HepG2 (cell line): Measurements from ENCODE around the gene WWTR1. TPM values are rescaled to one million over a fixed set of nuclear protein-coding genes. Genes with fewer than 3 reads are reported as not detected.

Experiments
- CENPX ChIP-seq: sonication (generic); formaldehyde crosslinking; IDR thresholded peaks from 2 replicates; pipeline ENCODE4 v1.9.0; 2021; ENCODE audit warnings: mild to moderate bottlenecking, missing genetic modification reagents, moderate library complexity
- CSRNP2 ChIP-seq: sonication (generic); formaldehyde crosslinking; conservative IDR thresholded peaks from 2 replicates; pipeline ENCODE4 v1.8.0; 2022; ENCODE audit warnings: low read depth, missing genetic modification reagents
- ELK4 ChIP-seq: sonication (generic); formaldehyde crosslinking; IDR thresholded peaks from 2 replicates; pipeline ENCODE4 v1.9.0; 2021; ENCODE audit warnings: missing genetic modification reagents, borderline replicate concordance
- IRF2 ChIP-seq: IDR thresholded peaks from 2 replicates; pipeline ENCODE4 v1.6.1; 2018; ENCODE audit warnings: missing genetic modification reagents, missing compliant biosample characterization
- KAT8 ChIP-seq: IDR thresholded peaks from 2 replicates; pipeline ENCODE4 v1.6.1; 2016; ENCODE audit warnings: missing genetic modification reagents, missing compliant biosample characterization
- KDM3A ChIP-seq: IDR thresholded peaks from 2 replicates; pipeline ENCODE4 v1.6.1; 2018; ENCODE audit warnings: low read depth, missing compliant biosample characterization
- KLF6 ChIP-seq: IDR thresholded peaks from 2 replicates; pipeline ENCODE4 v1.8.0; 2016; ENCODE audit warnings: missing biosample characterization, missing genetic modification reagents
- NFRKB ChIP-seq: fragments of 450-650 bp; IDR thresholded peaks from 2 replicates; pipeline ENCODE4 v1.6.1; 2017
- PHF21A ChIP-seq: sonication (generic); formaldehyde crosslinking; IDR thresholded peaks from 2 replicates; pipeline ENCODE4 v1.5.0; 2020; ENCODE audit warnings: mild to moderate bottlenecking, missing genetic modification reagents
- ZKSCAN8 ChIP-seq: IDR thresholded peaks from 2 replicates; pipeline ENCODE4 v1.6.1; 2016; ENCODE audit warnings: borderline replicate concordance, missing genetic modification reagents, missing compliant biosample characterization
- ZNF12 ChIP-seq: sonication (generic); formaldehyde crosslinking; IDR thresholded peaks from 2 replicates; pipeline ENCODE4 v1.5.0; 2020; ENCODE audit warnings: missing genetic modification reagents
- ZNF136 ChIP-seq: sonication (generic); formaldehyde crosslinking; IDR thresholded peaks from 2 replicates; pipeline ENCODE4 v1.8.1; 2022; ENCODE audit warnings: low read depth, mild to moderate bottlenecking, moderate library complexity, missing genetic modification reagents
- ZNF18 ChIP-seq: sonication (generic); formaldehyde crosslinking; IDR thresholded peaks from 2 replicates; pipeline ENCODE4 v1.8.0; 2022; ENCODE audit warnings: mild to moderate bottlenecking, missing genetic modification reagents; ENCODE audit not compliant: insufficient replicate concordance
- ZNF644 ChIP-seq: IDR thresholded peaks from 2 replicates; pipeline ENCODE4 v1.6.1; 2016; ENCODE audit warnings: low read depth
- ZNF713 ChIP-seq: sonication (generic); formaldehyde crosslinking; IDR thresholded peaks from 2 replicates; pipeline ENCODE4 v1.4.0; 2020; ENCODE audit warnings: mild to moderate bottlenecking, missing genetic modification reagents
- ZNF780A ChIP-seq: sonication (generic); formaldehyde crosslinking; IDR thresholded peaks from 2 replicates; pipeline ENCODE4 v1.8.0; 2022; ENCODE audit warnings: mild to moderate bottlenecking, missing genetic modification reagents, moderate library complexity
- ZNF83 ChIP-seq: sonication (generic); formaldehyde crosslinking; IDR thresholded peaks from 2 replicates; pipeline ENCODE4 v1.4.0; 2020; ENCODE audit warnings: missing genetic modification reagents, mild to moderate bottlenecking, borderline replicate concordance
- polyA plus RNA-seq, 8 experiments: library from polyadenylated mRNA; depleted of rRNA in 3 of 8; stranded (reverse) in 7 of 8; unstranded in 1 of 8; fragments of >200 nt; fragmentation: Illumina TruSeq in 4 of 8; extraction: Trizol in 4 of 8; gene quantifications; 2 replicates each; pipeline versions ENCODE4 v1.2.1 to v1.2.3, GENCODE V29; 2011 to 2016; ENCODE audit warnings: low read depth in 4 of 8, missing spikeins in 1 of 8, mixed read lengths in 1 of 8; ENCODE audit not compliant: insufficient read depth in 1 of 8
- total RNA-seq, 5 experiments: library from RNA; depleted of rRNA; stranded (reverse); fragments of >200 nt; fragmentation: Illumina TruSeq; extraction: Trizol; gene quantifications; 2 replicates each; pipeline ENCODE4 v1.2.3, GENCODE V29; 2016; ENCODE audit warnings: low read depth in 1 of 5
- TF ChIP-seq, protein P1 (sequence below): sonication (generic); formaldehyde crosslinking; IDR thresholded peaks from 2 replicates; pipeline ENCODE4 v1.5.0; 2020; ENCODE audit warnings: mild to moderate bottlenecking, missing genetic modification reagents
- TF ChIP-seq, protein P2 (sequence below), 2 experiments: sonication (generic) in 1 of 2; formaldehyde crosslinking in 1 of 2; IDR thresholded peaks; 2 replicates each; pipeline versions ENCODE4 v1.4.0 to v1.6.1; 2016 to 2020; ENCODE audit warnings: borderline replicate concordance in 1 of 2, low read depth in 1 of 2, mild to moderate bottlenecking in 1 of 2, missing genetic modification reagents in 1 of 2

The WWTR1 gene
- total and polyA plus RNA-seq, 2 of the 13 experiments (the other 11 are each of a cell fraction or from before 2014, with no cell fraction given): 19.7 to 139 TPM

DNA sequence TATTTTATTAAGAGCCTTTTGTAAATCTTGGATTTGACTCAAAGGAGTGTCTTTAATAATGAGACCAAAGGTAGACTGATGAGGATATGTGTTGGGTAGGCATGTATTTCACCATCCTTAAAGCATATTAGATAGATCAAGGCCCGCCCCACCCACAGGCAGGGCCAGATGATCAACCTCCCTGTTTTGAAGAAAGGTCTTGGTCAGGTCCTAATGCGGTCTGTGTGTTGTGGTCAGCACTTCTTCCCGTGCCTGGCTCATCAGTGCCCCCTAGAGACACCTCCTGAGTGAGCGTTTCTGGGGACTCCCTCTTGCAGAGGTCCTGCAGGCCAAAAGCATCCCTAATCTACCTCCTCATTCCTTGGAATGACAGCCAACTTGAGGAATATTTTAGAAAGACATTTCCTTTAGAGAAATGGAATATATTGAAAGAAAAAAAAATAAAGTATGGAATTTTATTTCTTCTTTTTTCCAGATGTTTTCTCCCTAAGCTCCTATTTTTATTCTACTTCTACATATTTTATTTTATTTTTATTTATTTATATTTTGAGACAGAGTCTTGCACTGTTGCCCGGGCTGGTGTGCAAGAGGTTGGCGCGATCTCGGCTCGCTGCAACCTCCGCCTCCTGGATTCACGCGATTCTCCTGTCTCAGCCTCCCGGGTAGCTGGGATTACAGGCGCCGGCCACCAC lies 177.4 kb downstream of the WWTR1 start (continued):
- no peak for TF ChIP-seq ZNF644 (CRISPR knock-in tag)
- no peak for TF ChIP-seq ZNF780A (CRISPR knock-in tag)
- TF ChIP-seq ZNF713: no peak
- TF ChIP-seq, protein P1, sequence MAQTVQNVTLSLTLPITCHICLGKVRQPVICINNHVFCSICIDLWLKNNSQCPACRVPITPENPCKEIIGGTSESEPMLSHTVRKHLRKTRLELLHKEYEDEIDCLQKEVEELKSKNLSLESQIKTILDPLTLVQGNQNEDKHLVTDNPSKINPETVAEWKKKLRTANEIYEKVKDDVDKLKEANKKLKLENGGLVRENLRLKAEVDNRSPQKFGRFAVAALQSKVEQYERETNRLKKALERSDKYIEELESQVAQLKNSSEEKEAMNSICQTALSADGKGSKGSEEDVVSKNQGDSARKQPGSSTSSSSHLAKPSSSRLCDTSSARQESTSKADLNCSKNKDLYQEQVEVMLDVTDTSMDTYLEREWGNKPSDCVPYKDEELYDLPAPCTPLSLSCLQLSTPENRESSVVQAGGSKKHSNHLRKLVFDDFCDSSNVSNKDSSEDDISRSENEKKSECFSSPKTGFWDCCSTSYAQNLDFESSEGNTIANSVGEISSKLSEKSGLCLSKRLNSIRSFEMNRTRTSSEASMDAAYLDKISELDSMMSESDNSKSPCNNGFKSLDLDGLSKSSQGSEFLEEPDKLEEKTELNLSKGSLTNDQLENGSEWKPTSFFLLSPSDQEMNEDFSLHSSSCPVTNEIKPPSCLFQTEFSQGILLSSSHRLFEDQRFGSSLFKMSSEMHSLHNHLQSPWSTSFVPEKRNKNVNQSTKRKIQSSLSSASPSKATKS (CRISPR knock-in tag): no peak
- TF ChIP-seq, protein P2, sequence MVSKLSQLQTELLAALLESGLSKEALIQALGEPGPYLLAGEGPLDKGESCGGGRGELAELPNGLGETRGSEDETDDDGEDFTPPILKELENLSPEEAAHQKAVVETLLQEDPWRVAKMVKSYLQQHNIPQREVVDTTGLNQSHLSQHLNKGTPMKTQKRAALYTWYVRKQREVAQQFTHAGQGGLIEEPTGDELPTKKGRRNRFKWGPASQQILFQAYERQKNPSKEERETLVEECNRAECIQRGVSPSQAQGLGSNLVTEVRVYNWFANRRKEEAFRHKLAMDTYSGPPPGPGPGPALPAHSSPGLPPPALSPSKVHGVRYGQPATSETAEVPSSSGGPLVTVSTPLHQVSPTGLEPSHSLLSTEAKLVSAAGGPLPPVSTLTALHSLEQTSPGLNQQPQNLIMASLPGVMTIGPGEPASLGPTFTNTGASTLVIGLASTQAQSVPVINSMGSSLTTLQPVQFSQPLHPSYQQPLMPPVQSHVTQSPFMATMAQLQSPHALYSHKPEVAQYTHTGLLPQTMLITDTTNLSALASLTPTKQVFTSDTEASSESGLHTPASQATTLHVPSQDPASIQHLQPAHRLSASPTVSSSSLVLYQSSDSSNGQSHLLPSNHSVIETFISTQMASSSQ (IDR thresholded peaks at IDR 0.05; ENCODE audit: low read depth): no peak
- TF ChIP-seq, protein P2 (CRISPR knock-in tag; IDR thresholded peaks at IDR 0.05; ENCODE audit: borderline replicate concordance): peak; percentile 52; the same call in 1 of the 2 replicates
- TF ChIP-seq PHF21A (CRISPR knock-in tag): no peak
- TF ChIP-seq ZKSCAN8: no peak
- TF ChIP-seq IRF2 (CRISPR knock-in tag): 0 out of 2 replicates have a peak, but pooled peaks have one; percentile 33
- no peak for TF ChIP-seq KLF6
- TF ChIP-seq KDM3A (CRISPR knock-in tag): no peak
- TF ChIP-seq ELK4: no peak
- no peak for TF ChIP-seq ZNF136 (CRISPR knock-in tag)
- TF ChIP-seq KAT8 (CRISPR knock-in tag): peak; percentile 37; the same call in 1 of the 2 replicates
- TF ChIP-seq CSRNP2 (CRISPR knock-in tag): no peak
- TF ChIP-seq NFRKB: no peak
- TF ChIP-seq CENPX (CRISPR knock-in tag): no peak
- no peak for TF ChIP-seq ZNF12 (CRISPR knock-in tag)
- no peak for TF ChIP-seq ZNF83 (CRISPR knock-in tag)
- no peak for TF ChIP-seq ZNF18 (CRISPR knock-in tag)
